Measurements from ENCODE around the gene LIM2. TPM values are rescaled to one million over a fixed set of nuclear protein-coding genes. Genes with fewer than 3 reads are reported as not detected.
A peak's percentile ranks its signal among the peaks of the same experiment; 100 is the strongest.

LIM2 gene
- total and polyA plus RNA-seq, 9 of the 15 experiments (the other 6 are each of a cell fraction or from before 2014, with no cell fraction given): 0.07 to 0.45 (median 0.18) TPM; not detected in 4

DNA sequence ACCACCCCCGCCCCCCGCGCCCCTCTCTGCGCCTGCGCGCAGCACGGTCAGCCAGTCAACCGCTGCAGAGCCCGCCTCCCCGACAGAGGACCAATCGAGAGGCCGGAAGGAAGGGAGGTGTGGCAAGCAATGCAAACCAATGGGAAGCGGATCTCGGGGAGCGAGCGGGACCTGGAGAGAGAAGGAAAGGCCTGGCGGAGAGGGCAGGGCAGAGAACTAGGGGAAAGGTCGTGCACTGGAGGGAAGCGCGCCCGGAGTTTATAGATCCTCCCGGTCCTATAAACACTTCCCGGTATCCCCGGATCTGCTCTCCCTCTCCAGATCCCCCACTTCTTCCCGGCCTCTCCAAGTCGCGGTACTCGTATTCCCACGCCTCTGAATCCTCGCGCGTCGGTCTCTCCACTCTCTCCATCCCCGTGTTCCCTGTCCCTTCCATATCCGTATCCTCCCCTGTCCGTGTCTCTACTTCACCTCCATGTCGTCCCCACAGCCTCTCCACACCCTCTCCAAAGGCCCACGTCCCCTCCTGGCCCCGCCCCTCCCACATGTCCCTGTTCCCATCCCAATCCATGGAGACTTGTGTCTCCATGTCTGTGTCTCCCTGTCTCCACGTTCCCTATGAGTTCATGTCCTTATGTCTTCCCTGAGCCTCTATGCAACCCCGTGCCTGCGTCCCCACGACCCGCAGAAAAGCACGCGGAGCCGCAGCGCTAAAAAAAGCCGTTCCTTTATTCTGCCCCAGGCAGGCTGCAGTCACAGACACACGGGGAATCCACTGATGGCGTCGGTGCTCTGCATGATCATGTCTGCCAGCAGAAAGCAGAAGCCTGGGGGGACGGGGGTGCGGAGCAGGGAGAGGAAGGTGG lies 21.2 kb downstream of the LIM2 start (continued):
- TF ChIP-seq SIN3A (IDR thresholded peaks at IDR 0.05; ENCODE audit: borderline replicate concordance in 2 of 2, control insufficient read depth in 1 of 2, low read depth in 2 of 2, low read length in 2 of 2) (peak in 1 of 2 experiments; percentile 65; a peak in 1 of 4 replicates), SMC3 (conservative IDR thresholded peaks at IDR 0.05; ENCODE audit: insufficient read depth, low read depth, low read length) (no peak), SOX6 (IDR thresholded peaks at IDR 0.05) (no peak), SMAD1 (IDR thresholded peaks at IDR 0.05; ENCODE audit: low read depth, low read length, partially characterized antibody) (no peak), DEAF1 (CRISPR knock-in tag; IDR thresholded peaks at IDR 0.05) (no peak), PHF21A (IDR thresholded peaks at IDR 0.05; ENCODE audit: borderline replicate concordance, low read depth) (no peak), ZNF589 (CRISPR knock-in tag; IDR thresholded peaks at IDR 0.05; ENCODE audit: low read depth) (no peak), DDX20 (tag; IDR thresholded peaks at IDR 0.05; ENCODE audit: low read depth) (no peak)
- TF ChIP-seq, protein P1, sequence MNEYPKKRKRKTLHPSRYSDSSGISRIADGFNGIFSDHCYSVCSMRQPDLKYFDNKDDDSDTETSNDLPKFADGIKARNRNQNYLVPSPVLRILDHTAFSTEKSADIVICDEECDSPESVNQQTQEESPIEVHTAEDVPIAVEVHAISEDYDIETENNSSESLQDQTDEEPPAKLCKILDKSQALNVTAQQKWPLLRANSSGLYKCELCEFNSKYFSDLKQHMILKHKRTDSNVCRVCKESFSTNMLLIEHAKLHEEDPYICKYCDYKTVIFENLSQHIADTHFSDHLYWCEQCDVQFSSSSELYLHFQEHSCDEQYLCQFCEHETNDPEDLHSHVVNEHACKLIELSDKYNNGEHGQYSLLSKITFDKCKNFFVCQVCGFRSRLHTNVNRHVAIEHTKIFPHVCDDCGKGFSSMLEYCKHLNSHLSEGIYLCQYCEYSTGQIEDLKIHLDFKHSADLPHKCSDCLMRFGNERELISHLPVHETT (CRISPR knock-in tag; conservative IDR thresholded peaks at IDR 0.05 in 1 of 2, IDR thresholded peaks at IDR 0.05 in 1 of 2): peak in 1 of 2 experiments; percentile 41; a peak in 2 of 4 replicates
